ENCODE data around the gene RIMBP2.

Gene RIMBP2

GRCh38 chr12:130384234-130384633 lies 331.9 kb downstream of the RIMBP2 start:
- DNase-seq (ENCODE audit: low read depth in 2 of 2, low spot score in 1 of 2), result no peak

GRCh38 chr12:130382818-130383217 lies 333.3 kb downstream of the RIMBP2 start:
- DNase-seq (ENCODE audit: low read depth in 2 of 2, low spot score in 1 of 2), result no peak

GRCh38 chr12:130375296-130376287 lies 340.5 kb downstream of the RIMBP2 start:
- no peak for DNase-seq (ENCODE audit: low read depth in 2 of 2, low spot score in 1 of 2)

- no peak for DNase-seq (ENCODE audit: low read depth in 2 of 2, low spot score in 1 of 2)
Measured at GRCh38 chr12:130374083-130374482, 342.0 kb downstream of the RIMBP2 start.

- no peak for DNase-seq (ENCODE audit: low read depth in 2 of 2, low spot score in 1 of 2)
Measured at GRCh38 chr12:130372936-130373335, 343.2 kb downstream of the RIMBP2 start.

- DNase-seq (ENCODE audit: low read depth in 2 of 2, low spot score in 1 of 2), result no peak
Measured at GRCh38 chr12:130371296-130371695, 344.8 kb downstream of the RIMBP2 start.

GRCh38 chr12:130369816-130370215 lies 346.3 kb downstream of the RIMBP2 start:
- no peak for DNase-seq (ENCODE audit: low read depth in 2 of 2, low spot score in 1 of 2)

GRCh38 chr12:130367523-130367922 lies 348.6 kb downstream of the RIMBP2 start:
- DNase-seq (ENCODE audit: low read depth in 2 of 2, low spot score in 1 of 2), result no peak

GRCh38 chr12:130367003-130367402 lies 349.1 kb downstream of the RIMBP2 start:
- no peak for DNase-seq (ENCODE audit: low read depth in 2 of 2, low spot score in 1 of 2)

- DNase-seq (ENCODE audit: low read depth in 2 of 2, low spot score in 1 of 2), result no peak
Measured at GRCh38 chr12:130366159-130366558, 349.9 kb downstream of the RIMBP2 start.

GRCh38 chr12:130364578-130364977 lies 351.5 kb downstream of the RIMBP2 start:
- DNase-seq (ENCODE audit: low read depth in 2 of 2, low spot score in 1 of 2), result no peak

- DNase-seq (ENCODE audit: low read depth in 2 of 2, low spot score in 1 of 2), result no peak
Measured at GRCh38 chr12:130362060-130362459, 354.0 kb downstream of the RIMBP2 start.

GRCh38 chr12:130357729-130358330 lies 358.3 kb downstream of the RIMBP2 start:
- DNase-seq (ENCODE audit: low read depth in 2 of 2, low spot score in 1 of 2), result no peak

- DNase-seq (ENCODE audit: low read depth in 2 of 2, low spot score in 1 of 2), result no peak
Measured at GRCh38 chr12:130357241-130357640, 358.9 kb downstream of the RIMBP2 start.

GRCh38 chr12:130356222-130356621 lies 359.9 kb downstream of the RIMBP2 start:
- DNase-seq (ENCODE audit: low read depth in 2 of 2, low spot score in 1 of 2), result no peak

- no peak for DNase-seq (ENCODE audit: low read depth in 2 of 2, low spot score in 1 of 2)
Measured at GRCh38 chr12:130354407-130354806, 361.7 kb downstream of the RIMBP2 start.

- no peak for DNase-seq (ENCODE audit: low read depth in 2 of 2, low spot score in 1 of 2)
Measured at GRCh38 chr12:130353081-130353480, 363.0 kb downstream of the RIMBP2 start.

GRCh38 chr12:130351326-130351725 lies 364.8 kb downstream of the RIMBP2 start:
- no peak for DNase-seq (ENCODE audit: low read depth in 2 of 2, low spot score in 1 of 2)

GRCh38 chr12:130350715-130351114 lies 365.4 kb downstream of the RIMBP2 start:
- DNase-seq (ENCODE audit: low read depth in 2 of 2, low spot score in 1 of 2), result no peak

- DNase-seq (ENCODE audit: low read depth in 2 of 2, low spot score in 1 of 2), result no peak
Measured at GRCh38 chr12:130347588-130347987, 368.5 kb downstream of the RIMBP2 start.

All from stimulated activated CD8-positive, alpha-beta memory T cell treated with anti-CD3 and anti-CD28 coated beads, Interleukin-4, amount 100 ng/mL, for 1 hour (primary cell).